Stimulated activated CD4-positive, alpha-beta T cell treated with anti-CD3 and anti-CD28 coated beads, Interleukin-1b, Interleukin-23, amount 100 ng/mL, for 4 hours (primary cell): Measurements from ENCODE around the gene PLCL1.

Experiments
- DNase-seq, 2 donors: peaks; one replicate each; pipeline ENCODE4 v3.0.0-alpha.2; 2020; ENCODE audit warnings: low read depth in 2 of 2

Gene PLCL1

DNA sequence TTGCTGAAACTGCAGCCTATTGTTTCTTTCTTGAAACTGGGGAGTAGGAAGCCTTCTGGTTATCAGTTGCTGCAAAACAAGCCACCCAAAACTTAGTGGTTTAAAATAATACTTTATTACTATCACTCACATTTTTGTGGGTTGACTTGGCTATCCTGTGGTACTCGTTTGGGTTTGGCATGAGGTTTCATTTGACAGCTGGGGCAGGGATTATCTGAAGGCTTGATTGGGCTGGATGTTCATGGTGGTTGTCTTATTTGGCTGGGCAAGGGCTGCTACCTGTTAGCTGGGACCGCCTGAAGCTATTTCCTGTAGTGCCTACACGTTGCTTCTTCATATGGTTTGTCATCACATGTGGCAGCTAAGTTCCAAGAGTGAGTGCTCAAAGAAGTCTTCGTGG lies 122.3 kb downstream of the PLCL1 start:
- DNase-seq = no peak

DNA sequence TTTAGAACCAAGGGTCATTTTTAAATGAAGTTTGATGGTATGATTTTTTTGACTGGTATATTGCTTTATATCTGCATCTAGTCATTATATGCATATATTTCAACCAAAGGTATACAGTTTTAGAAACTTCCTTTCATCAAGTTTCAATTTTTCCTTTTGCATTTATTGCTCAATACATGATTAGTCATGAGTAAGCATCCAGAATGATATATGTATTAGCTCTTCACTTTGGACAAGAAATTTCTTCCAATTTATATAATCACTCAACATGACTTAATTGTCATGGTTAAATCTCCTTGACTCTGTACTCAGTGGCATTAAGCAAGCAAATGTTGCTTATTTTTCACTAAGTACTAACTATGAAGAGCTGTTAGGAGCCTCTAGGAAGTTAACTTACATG lies 123.6 kb downstream of the PLCL1 start:
- DNase-seq = no peak

DNA sequence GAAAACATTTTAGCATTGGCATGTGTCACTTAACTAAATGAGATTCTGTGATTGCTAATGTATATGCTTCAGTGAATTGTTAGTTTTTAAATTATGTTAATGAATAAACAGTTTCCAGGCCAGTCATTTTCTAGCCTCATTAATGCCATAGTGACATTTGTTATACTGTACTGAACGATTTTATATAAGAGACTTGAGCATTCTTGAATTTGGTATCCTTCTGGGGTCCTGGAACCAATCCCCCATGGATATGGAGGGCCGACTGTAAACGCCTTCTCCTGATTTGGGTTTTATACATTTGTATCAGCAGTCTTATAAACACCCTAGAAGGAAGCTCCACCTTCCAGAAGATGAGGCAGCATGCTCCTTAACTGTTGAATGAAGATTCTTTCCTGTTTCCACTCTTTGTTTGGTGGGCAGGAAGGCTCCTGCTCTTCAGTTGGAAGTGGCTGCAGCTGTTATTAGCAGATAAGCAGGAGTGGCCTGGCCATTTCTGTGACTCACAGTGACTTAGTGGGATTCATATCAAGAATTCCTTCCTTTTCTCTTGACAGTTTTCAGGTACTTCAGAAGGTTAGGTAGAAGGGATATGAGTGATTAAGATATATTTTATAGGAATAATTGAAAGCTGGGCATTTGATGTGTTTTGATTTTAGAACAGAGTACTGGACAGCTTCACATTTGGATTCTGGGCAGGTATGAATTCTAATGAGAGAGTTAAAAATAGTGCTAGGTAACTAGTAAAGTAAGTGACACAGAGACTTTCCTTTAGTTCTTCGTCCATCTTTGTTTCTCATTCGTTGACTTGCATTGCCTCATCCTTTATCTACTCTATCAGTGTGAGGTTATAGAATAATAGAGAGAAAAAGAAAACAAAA lies 124.9 kb downstream of the PLCL1 start:
- no peak for DNase-seq

DNA sequence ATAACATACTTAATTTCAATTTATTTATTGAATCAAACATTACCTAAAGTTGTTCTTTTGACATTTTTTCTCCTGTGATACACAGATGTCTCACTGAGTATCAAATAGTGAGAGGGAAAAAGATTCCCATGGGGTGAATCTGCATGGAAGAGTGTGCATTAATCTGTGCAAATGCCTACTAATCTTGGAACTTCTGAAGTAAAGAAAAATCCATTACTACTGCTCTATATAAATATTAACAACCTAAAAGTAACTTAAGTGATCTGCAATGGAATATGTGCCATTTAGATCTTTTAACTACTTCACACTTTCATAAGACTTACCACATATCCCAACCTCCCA lies 125.5 kb downstream of the PLCL1 start:
- no peak for DNase-seq

DNA sequence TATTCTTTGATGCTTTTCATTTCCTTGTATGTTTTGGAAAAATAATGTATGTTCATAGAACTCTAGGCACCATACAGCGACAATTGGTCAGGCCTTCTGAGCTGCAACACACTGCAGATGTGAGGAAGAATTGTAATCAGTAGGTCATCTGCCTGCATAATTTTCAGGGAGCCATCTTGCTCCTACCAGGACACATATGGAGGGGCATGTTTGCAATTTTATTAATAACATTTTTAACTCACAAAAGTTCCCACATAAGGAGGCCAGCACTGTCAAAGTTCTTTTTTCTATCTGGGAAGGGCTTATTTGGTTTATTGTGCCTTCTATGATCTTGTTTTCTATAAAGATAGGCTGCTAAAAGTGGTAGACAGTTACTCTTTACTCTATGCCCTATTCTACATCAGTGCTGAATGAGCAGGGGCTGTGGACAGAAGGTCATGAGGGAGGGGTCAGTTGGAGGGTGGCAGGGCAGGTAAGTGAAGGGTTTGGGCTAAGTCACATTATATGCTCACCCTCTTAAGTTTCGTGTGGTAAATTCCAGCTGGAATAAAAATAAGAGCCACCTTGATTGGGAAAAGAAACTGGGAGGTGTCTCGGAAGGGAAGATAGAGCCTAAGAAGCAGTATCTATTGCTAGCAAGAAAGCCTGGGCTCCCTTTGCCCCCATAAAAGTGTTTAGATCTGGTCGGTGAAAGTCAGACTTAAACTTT lies 126.3 kb downstream of the PLCL1 start:
- no peak for DNase-seq

DNA sequence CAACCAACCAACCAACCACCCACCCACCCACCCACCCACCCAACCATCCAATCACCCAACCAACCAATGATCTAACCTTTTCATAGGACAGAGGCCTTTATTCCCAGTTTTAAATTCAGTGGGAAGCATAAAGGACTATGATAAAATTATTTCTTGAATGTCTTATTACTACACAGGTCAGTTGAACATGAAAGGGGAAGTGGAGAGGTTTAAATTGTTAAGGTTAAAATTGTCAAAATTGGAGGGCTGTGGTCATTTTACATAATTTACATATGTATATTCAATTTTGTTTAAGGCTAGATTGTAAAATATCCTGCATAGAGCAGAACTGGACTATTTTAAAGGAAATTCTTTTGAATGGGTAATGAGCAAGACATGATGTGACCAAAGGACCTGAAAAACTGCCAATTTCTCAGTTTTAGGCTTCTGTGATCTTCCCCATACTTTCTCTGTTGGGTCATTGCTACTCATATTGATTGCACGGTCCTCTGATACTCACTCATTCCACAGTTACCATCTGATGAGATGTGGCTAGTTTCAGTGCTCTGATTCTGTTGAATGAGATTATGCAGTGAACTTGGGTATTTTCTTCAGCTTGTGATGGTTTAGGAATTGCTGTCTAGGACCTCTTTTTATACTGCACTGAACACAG lies 127.4 kb downstream of the PLCL1 start:
- DNase-seq = no peak

DNA sequence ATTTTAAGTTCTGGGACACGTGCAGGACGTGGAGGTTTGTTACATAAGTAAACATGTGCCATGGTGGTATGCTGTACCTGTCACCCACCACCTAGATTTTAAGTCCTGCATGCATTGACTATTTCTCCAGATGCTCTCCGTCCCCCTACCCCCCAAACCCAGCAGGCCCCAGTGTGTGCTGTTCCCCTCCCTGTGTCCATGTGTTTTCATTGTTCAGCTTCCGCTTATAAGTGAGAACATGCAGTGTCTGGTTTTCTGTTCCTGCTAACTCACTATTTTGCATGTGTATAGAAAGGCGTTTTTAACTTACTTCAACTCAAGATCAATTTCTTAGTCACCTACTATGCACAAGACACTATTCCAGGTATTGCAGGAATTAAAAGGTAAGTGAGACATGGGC lies 128.0 kb downstream of the PLCL1 start:
- no peak for DNase-seq

DNA sequence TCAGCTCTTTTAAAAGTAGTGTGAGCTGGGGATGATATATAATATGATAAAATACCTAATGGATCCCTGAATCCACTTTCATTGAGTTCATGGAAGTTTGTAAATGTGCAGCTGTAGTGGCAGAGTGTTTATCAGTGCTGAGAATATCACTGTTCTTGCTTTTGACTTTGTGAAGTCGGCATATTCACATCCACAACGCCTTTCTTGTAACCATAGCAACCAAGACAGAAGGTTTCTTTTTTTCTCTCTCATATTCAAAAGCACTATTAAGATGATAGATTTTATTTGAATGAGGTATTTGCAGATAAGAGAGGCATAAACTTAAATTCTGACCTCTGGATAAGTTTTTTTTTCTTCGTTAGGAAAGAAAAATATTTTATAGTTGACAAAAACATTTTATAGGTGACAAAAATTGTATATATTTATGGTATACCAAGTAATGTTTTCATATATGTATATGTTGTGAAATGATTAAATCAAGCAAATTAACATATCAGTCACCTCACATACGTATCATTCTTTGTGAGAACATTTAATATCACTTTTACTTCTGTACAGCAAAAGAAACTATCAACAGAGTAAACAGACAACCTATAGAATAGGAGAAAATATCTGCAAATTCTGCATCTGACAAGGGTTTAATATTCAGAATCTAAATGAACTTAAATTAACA lies 130.0 kb downstream of the PLCL1 start:
- DNase-seq = no peak

DNA sequence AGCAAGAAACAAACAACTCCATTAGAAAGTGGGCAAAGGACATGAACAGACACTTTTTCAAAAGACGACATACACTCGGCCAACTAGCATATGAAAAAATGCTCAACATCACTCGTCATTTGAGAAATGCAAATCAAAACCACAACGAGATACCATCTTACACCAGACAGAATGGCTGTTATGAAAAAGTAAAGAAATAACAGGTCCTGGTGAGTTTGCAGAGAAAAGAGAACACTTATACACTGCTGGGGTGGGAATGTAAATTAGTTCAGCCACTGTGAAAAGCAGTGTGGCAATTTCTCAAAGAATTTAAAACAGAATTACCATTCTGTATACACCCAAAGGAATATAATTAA lies 130.5 kb downstream of the PLCL1 start:
- DNase-seq = no peak

DNA sequence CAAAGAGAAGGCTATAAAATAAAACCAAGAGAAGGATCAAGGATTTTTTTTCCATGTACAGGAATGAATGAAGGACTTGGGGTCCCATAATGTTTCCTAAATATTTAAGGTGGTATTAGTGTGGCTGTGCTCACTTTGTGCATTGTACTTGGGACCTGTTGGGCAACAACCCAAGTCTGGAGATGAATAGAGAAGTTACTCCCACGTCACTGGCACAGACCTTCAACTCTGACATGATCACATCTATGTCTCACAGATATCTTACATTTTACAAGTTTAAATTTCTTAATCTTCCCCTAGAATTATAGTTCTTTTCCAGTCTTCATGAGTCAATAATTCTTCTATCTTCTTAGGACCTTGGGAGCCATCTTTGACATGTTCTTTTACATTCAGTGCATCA lies 133.4 kb downstream of the PLCL1 start:
- DNase-seq = no peak

DNA sequence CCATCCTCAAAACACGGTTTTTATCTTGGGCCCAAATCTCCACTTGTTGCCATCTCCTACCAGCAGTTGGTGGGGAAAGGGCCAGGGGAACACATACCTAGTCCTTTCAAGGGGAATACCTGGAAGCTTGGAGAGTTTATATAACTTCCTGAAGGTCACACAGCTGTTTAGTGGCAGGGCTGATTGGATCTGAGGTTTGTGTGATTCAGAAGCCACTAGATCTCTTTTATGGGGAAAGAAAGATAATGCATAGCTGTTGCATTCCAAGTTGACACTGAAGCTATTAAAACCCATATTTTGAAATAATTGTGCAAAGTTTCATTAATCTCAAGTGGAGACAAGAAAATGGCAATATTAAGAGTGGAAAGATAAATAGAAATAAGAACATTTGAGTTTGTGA lies 134.2 kb downstream of the PLCL1 start:
- no peak for DNase-seq

DNA sequence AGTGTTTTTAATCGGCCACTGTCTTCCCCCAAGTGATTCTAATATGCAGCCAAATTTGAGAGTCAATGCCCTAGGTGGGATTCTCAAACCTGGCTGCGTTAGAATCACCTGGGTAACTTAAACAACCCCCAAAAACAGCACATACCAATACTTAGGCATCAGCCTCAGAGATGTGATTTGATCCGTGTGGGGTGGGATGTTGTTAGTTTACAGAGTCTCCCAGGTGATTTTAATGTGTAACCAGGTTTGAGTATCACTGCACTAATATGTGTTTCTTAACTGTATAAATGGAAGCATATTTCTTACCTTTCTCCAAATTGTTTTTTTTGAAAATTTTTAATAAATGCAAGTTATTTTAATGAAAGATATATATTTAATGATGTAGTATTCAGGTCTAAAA lies 135.4 kb downstream of the PLCL1 start:
- no peak for DNase-seq

DNA sequence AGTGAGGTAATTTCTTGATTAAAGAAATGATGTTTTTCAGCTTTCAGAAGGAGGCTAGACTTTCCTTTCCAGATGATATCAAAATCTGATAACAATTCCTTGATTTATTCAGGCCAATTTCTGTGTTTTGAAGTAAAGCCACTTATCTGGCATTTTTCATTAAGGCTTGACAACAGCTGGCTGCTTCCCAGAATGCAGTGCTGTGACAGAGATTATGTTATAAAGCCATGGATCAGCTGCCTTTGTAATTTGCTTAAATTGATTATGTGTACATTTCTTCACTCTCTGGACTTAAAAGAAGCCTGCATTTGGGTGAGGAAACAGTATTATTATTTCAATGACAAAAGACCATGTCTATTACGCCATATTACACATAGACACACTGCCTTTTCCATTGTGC lies 136.0 kb downstream of the PLCL1 start:
- no peak for DNase-seq

DNA sequence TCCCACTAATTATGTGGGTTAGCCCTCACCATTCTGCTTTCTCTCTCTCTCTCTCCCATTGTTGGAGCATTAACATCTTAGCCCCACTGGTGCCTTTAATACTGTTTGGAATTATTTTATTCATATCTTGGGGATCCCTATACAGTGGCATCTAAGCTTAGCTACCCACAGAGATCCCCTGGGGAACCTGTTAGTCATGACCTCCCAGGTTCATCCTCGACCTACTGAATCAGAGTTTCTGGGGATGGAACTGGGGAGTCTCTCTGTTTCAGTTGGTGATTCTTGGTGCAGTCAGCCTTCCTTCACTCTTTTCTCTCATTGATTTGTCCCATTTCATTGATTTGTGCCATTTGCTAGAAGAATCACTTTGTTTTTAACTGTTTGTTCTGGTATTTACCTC lies 137.3 kb downstream of the PLCL1 start:
- no peak for DNase-seq

DNA sequence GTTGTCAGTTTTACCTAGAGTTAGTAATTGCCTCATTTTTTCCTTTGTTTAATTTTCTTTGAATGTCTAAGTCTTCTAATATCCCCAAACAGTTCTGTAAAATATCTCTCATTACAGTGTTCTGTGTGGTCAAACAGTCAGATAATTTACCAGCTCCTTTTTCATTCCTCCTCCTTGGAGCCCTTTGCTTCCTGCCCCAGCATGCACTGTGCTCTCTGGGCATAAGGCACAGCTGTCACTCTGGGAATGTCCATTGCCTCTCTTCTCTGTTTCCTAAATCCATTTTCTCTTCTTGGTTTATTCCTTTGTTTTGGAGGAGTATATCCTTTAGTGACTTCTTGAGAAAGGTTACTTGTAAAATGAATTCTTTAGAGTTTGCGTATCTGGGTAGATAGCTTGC lies 139.3 kb downstream of the PLCL1 start:
- no peak for DNase-seq

DNA sequence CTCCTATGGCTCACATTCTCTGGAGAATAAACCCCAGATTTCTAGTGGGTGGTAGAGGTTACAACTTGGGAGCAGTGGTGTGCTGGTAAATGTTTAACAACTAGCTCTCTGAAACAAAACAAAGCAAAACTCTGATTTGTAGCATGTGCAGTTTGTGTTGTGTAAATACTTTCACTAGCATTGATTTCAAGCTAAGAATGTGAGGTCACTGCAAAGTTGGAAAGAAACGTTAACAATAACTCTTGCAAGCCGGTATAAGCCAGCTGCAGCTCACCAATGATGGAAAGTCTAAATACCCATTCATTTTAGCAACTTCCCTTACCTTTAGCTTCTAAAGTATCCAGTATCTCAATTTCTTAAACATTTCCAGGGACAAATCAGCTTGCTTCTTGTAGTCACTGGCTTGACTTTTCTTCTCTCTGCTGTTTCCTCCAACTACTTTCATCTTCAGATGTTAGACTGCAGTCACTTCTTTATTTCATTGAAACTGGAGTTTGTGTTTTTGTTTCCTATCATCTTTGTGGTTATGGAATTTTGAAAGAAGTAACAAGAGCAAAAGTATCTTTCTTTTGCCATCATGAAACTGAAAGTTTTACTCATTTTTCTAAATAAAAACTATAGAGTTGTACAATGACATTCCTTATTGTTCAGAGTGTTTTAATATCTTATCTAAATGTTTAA lies 140.2 kb downstream of the PLCL1 start:
- DNase-seq = no peak

DNA sequence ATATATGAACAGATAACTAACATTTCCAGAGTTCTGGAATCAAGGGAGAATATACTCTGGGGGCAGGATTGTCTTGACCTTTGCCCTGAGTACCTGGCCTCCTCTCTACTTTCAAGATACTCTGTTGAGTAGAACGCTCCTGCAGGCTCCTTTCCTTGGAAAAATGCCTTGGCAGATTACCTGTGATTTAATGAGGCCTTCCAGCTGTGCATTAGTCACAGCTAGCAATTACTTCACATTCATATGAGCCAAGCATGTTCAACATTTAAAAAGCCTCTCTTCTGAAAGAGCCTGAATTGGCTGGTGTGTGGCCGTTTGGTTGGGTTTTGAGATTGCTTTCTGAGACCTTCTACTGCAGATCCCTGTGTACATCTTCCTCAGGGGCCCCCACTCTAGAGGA lies 142.2 kb downstream of the PLCL1 start:
- DNase-seq = no peak

DNA sequence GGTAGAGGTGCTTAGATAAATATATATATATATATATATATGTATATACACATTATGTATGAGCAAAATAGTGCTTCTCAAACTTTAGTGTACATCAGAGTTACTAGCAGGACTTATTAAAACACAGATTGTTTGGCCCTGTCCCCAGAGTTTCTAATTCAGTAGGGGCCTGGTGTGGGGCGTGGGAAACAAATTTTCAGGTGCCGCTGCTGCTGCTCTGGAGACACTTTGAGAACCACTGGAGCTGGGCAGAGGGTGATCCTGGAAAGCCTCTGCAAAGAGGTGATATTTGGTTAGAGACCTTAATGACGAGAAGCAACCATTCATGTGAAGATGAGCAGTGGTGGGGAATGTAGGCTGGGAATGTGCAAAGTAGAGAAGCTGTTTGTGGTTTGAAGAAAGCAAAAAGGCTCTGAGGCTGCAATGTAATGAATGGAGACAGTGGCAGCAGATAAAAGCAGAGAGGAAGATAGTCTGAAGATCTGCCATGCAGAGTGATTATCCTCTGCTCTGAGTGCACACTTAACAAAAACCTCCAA lies 142.9 kb downstream of the PLCL1 start:
- no peak for DNase-seq

DNA sequence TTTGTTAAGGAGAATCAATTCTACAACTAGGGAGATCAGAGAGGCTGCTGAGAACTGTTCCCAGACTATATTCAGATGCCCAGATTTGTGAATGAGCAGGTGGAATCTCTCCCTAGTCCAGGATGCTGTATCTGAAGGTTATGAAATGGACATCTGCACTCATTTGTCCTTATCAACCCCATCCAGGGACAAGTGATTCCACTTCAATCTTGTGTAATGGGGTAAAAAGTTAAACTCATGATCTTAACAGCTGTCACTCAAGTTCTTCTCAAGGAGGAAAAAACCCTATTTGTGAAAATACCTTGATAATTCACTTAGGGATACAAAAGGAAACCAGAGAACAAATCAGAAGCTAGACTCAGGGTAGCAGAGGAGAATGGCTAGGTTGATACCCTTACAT lies 144.8 kb downstream of the PLCL1 start:
- DNase-seq = no peak

DNA sequence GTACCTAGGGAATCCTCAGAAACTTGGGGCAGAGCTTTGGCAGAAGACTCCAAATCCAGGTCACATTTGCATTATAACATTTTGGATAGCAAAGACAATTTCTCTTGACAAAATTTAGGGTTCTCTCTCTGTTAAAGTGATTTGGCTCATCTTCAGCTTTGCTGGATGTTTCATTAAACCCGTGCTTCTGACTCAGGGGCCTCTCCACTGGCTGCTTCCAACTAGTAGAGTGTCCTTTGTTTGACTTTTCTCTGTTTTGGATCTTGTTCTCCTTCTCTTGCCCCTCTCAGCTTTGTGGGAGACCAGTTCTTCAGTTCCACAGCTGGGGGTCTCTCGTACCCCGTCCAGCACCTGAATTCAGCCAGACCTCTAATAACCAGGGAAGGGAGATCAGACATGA lies 145.6 kb downstream of the PLCL1 start:
- no peak for DNase-seq

DNA sequence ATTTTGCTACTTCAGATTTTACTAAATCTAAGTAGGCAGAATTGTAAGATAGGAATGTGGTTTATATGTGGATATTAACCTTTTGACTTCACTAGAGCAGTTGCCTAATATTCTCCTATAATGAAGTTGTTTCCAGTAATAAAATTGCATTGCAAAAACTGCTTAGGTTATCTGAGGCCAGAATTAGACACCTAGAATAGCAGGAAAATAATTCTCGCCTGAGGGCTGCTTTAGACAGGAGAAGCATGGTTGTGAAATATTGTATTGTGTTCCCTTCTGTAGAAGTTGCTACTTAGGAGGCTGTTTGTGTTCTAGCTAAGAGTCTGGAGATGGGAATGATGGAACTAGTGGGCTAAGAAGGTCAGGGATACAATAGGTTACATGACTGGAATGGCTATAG lies 146.3 kb downstream of the PLCL1 start:
- DNase-seq = no peak
